Thyroid gland (tissue), 4 donors: ENCODE measurements around the gene TBX2. TPM values are rescaled to one million over a fixed set of nuclear protein-coding genes. Genes with fewer than 3 reads are reported as not detected.
"Not testable (repeated sequence)": the region's sequence is repeated elsewhere in the genome, so short reads cannot be mapped to it uniquely, and the experiment has no call there.

ENCODE experiments used
- DNase-seq, 2 donors: peaks; one replicate each; pipeline ENCODE4 v3.0.0-alpha.2; 2019
- H3K27ac ChIP-seq, 3 donors: fragments of 200-600 bp; sonication (generic); 1 replicate in 2 of 3; 2 replicates in 1 of 3; pipeline ENCODE4 v1.5.1; 2016 to 2019; ENCODE audit warnings: mild to moderate bottlenecking in 1 of 3, moderate library complexity in 1 of 3
- H3K27me3 ChIP-seq: fragments of 200-600 bp; sonication (generic); one replicate; pipeline ENCODE4 v1.5.1; 2019
- H3K36me3 ChIP-seq, 2 donors: fragments of 200-600 bp; sonication (generic); one replicate each; pipeline ENCODE4 v1.5.1; 2016 to 2019
- H3K4me1 ChIP-seq, 2 donors: fragments of 200-600 bp; sonication (generic); one replicate each; pipeline ENCODE4 v1.5.1; 2017 to 2019
- H3K4me3 ChIP-seq, 3 donors: fragments of 200-600 bp; sonication (generic); replicated peaks in 1 of 3; 1 replicate in 2 of 3; 2 replicates in 1 of 3; pipeline ENCODE4 v1.5.1; 2016; ENCODE audit warnings: mild to moderate bottlenecking in 1 of 3
- H3K9me3 ChIP-seq: fragments of 200-600 bp; sonication (generic); one replicate; pipeline ENCODE4 v1.5.1; 2017
- POLR2A ChIP-seq, 2 donors: fragments of 450-650 bp; IDR thresholded peaks; one replicate each; pipeline ENCODE4 v1.6.1; 2017; ENCODE audit warnings: antibody characterized with exemption in 2 of 2, mild to moderate bottlenecking in 2 of 2, moderate library complexity in 1 of 2
- WGBS, 2 donors: methylation state at CpG; one replicate each; pipeline ENCODE4 v1.1.5; 2017; 5-methylcytosine and 5-hydroxymethylcytosine counted together
- intact Hi-C: fragments of 100-400 bp; cut with DNase I; formaldehyde crosslinking; loops from one replicate; pipeline ENCODE4 v1.15.1; 2023
- total RNA-seq, 4 donors: library from RNA; depleted of rRNA; stranded (reverse); fragments of >200 nt; gene quantifications; one replicate each; pipeline ENCODE4 v1.2.3, GENCODE V29; 2016
- TF ChIP-seq, protein P1 (sequence below), 6 experiments: fragments of 200-600 bp in 3 of 6; fragments of 450-650 bp in 3 of 6; sonication (generic) in 3 of 6; IDR thresholded peaks; one replicate each; pipeline ENCODE4 v1.5.1; 2016 to 2019; ENCODE audit warnings: antibody characterized with exemption in 6 of 6, mild to moderate bottlenecking in 2 of 6, inconsistent platforms in 1 of 6, moderate library complexity in 1 of 6

Gene TBX2
- total RNA-seq, 4 donors from 2014 or later: 5.3 to 20.2 (median 11.0) TPM

GRCh38 chr17:61431594-61432311 is 32.1 kb downstream of the TBX2 start:
- Histone ChIP-seq H3K4me3 (no peak overlapping the region), H3K27me3 (no peaks in the 10 kb centered on the region), H3K36me3 (no peaks in the 10 kb centered on the region), H3K9me3 (no peaks in the 10 kb centered on the region), H3K27ac (no peak overlapping the region), H3K4me1 (no peaks in the 10 kb centered on the region)
- TF ChIP-seq POLR2A (IDR thresholded peaks at IDR 0.05): no peak
- TF ChIP-seq, protein P1, sequence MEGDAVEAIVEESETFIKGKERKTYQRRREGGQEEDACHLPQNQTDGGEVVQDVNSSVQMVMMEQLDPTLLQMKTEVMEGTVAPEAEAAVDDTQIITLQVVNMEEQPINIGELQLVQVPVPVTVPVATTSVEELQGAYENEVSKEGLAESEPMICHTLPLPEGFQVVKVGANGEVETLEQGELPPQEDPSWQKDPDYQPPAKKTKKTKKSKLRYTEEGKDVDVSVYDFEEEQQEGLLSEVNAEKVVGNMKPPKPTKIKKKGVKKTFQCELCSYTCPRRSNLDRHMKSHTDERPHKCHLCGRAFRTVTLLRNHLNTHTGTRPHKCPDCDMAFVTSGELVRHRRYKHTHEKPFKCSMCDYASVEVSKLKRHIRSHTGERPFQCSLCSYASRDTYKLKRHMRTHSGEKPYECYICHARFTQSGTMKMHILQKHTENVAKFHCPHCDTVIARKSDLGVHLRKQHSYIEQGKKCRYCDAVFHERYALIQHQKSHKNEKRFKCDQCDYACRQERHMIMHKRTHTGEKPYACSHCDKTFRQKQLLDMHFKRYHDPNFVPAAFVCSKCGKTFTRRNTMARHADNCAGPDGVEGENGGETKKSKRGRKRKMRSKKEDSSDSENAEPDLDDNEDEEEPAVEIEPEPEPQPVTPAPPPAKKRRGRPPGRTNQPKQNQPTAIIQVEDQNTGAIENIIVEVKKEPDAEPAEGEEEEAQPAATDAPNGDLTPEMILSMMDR (IDR thresholded peaks at IDR 0.05): no peak
- WGBS, 2 donors: 81 to 83% methylated on average over 4 of the region's 4 CpGs
- no peak for DNase-seq
- intact Hi-C loops: no loop called here

DNA sequence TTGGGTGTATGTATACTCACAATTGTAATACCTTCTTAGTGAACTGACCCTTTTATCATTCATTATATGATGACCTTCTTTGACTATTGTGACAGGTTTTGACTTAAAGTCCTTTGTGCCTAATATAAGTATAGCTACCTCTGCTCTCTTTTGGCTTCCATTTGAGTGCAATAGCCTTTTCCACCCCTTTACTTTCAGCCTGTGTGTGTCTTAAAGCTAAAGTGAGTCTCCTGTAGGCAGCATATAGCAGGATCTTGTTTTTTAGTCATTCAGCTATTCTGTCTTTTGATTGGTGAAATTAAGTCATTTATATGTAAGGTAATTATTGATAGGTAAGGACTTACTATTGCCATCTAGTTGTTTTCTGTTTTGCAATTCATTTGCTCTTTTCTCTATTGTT is 36.6 kb downstream of the TBX2 start:
- Histone ChIP-seq H3K36me3 (no peaks in the 10 kb centered on the region), H3K9me3 (no peaks in the 10 kb centered on the region), H3K4me1 (no peaks in the 10 kb centered on the region), H3K27ac (no peak overlapping the region), H3K4me3 (no peak overlapping the region), H3K27me3 (no peaks in the 10 kb centered on the region)
- no peak for DNase-seq
- TF ChIP-seq, protein P1 (IDR thresholded peaks at IDR 0.05): no peak
- TF ChIP-seq POLR2A (IDR thresholded peaks at IDR 0.05): no peak
- intact Hi-C loops: no loop called here

GRCh38 chr17:61436995-61437704 is 37.5 kb downstream of the TBX2 start:
- Histone ChIP-seq H3K9me3 (no peaks in the 10 kb centered on the region), H3K4me1 (no peaks in the 10 kb centered on the region), H3K27ac (no peak overlapping the region), H3K27me3 (no peaks in the 10 kb centered on the region), H3K4me3 (no peak overlapping the region), H3K36me3 (no peaks in the 10 kb centered on the region)
- DNase-seq: no peak
- intact Hi-C loops: no loop called here
- no peak for TF ChIP-seq POLR2A (IDR thresholded peaks at IDR 0.05)
- TF ChIP-seq, protein P1 (IDR thresholded peaks at IDR 0.05): no peak

- intact Hi-C loops: no loop called here
- H3K4me3 ChIP-seq: no peak overlapping the region
- TF ChIP-seq, protein P1 (IDR thresholded peaks at IDR 0.05): no peak
- H3K9me3 ChIP-seq: no peaks in the 10 kb centered on the region
- H3K27ac ChIP-seq: no peak overlapping the region
- H3K36me3 ChIP-seq: no peaks in the 10 kb centered on the region
- no peaks in the 10 kb centered on the region for H3K27me3 ChIP-seq
- no peaks in the 10 kb centered on the region for H3K4me1 ChIP-seq
- no peak for DNase-seq
These were observed 41.1 kb downstream of the TBX2 start for GRCh38 chr17:61440697-61441096.

DNA sequence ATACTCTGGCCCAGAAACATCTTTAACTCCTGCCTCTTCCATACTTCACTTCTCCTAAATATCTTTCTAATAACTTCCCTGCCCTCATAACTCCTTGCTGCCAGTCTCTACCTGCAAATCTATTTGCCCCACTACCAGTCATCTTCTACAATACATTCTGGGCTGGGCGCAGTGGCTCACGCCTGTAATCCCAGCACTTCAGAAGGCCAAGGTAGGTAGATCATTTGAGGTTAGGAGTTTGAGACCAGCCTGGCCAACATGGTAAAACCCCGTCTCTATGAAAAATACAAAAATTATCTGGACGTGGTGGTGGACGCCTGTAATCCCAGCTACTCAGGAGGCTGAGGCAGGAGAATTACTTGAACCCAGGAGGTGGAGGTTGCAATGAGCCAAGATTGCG is 41.9 kb downstream of the TBX2 start:
- H3K27me3 ChIP-seq, DNase-seq, H3K4me3 ChIP-seq, H3K4me1 ChIP-seq, H3K36me3 ChIP-seq, intact Hi-C loops, H3K27ac ChIP-seq, H3K9me3 ChIP-seq: not testable (repeated sequence)
- WGBS, 2 donors: 93 to 96% methylated on average over 6 of the region's 6 CpGs
